IPS DF 6.9 (cell line): Measurements from ENCODE around the gene ABCG5.
A peak's percentile ranks its signal among the peaks of the same experiment; 100 is the strongest.

Experiments used
- DNase-seq: peaks from one replicate; pipeline ENCODE4 v3.0.0-alpha.2; 2013; ENCODE audit warnings: low read depth, low spot score
- H3K27ac ChIP-seq: one replicate; pipeline ENCODE4 v1.5.1; 2013; ENCODE audit warnings: low read length, control low read depth
- H3K27me3 ChIP-seq: 2 replicates; pipeline ENCODE4 v1.6.1; 2013; ENCODE audit warnings: mild to moderate bottlenecking, low read length; ENCODE audit not compliant: control insufficient read depth, insufficient read depth
- H3K36me3 ChIP-seq: 2 replicates; pipeline ENCODE4 v1.6.1; 2013; ENCODE audit warnings: low read length; ENCODE audit not compliant: control insufficient read depth, insufficient read depth
- H3K4me1 ChIP-seq: 2 replicates; pipeline ENCODE4 v1.6.1; 2013; ENCODE audit warnings: low read length; ENCODE audit not compliant: control insufficient read depth, insufficient read depth
- H3K4me3 ChIP-seq: 2 replicates; pipeline ENCODE4 v1.5.1; 2013; ENCODE audit warnings: mild to moderate bottlenecking, low read length
- H3K9me3 ChIP-seq: 2 replicates; pipeline ENCODE4 v1.6.1; 2013; ENCODE audit warnings: low read length, inconsistent platforms; ENCODE audit not compliant: control insufficient read depth, insufficient read depth
- WGBS: extraction: QIAGEN DNeasy Blood & Tissue Kit; methylation state at CpG from one replicate; pipeline ENCODE4 v1.1.7; 2013; ENCODE audit warnings: mixed read lengths, missing lambda C conversion rate; ENCODE audit not compliant: insufficient read length, insufficient coverage; 5-methylcytosine and 5-hydroxymethylcytosine counted together

ABCG5 gene

GRCh38 chr2:43841949-43842865, 3.6 kb upstream of the ABCG5 start:
- no peak overlapping the region for H3K27ac ChIP-seq
- no CpG with 5 or more reads among the region's 14 CpGs for WGBS
- no peaks in the 10 kb centered on the region for H3K36me3 ChIP-seq

GRCh38 chr2:43840965-43841364, 2.3 kb upstream of the ABCG5 start:
- Histone ChIP-seq H3K27me3 (no peaks in the 10 kb centered on the region), H3K4me1 (no peaks in the 10 kb centered on the region; the same call in 1 of the 2 replicates), H3K9me3 (no peaks in the 10 kb centered on the region), H3K4me3 (no peak overlapping the region), H3K36me3 (no peaks in the 10 kb centered on the region), H3K27ac (no peak overlapping the region)
- no CpG with 5 or more reads among the region's 5 CpGs for WGBS
- DNase-seq = no peak

More at GRCh38 chr2:43841949-43842865, 3.6 kb upstream of the ABCG5 start:
- Histone ChIP-seq H3K4me1 (no peaks in the 10 kb centered on the region; the same call in 1 of the 2 replicates), H3K27me3 (no peaks in the 10 kb centered on the region), H3K4me3 (no peak overlapping the region), H3K9me3 (no peaks in the 10 kb centered on the region)
- DNase-seq = no peak

GRCh38 chr2:43839776-43840564, 1.3 kb upstream of the ABCG5 start:
- no CpG with 5 or more reads among the region's 14 CpGs for WGBS
- no peaks in the 10 kb centered on the region; the same call in 1 of the 2 replicates for H3K4me1 ChIP-seq
- no peaks in the 10 kb centered on the region for H3K27me3 ChIP-seq
- no peaks in the 10 kb centered on the region for H3K9me3 ChIP-seq
- no peak overlapping the region for H3K27ac ChIP-seq
- H3K36me3 ChIP-seq = no peaks in the 10 kb centered on the region
- no peak overlapping the region for H3K4me3 ChIP-seq
- DNase-seq = no peak

- Histone ChIP-seq H3K36me3 (no peaks in the 10 kb centered on the region), H3K27ac (no peak overlapping the region), H3K4me1 (no peaks in the 10 kb centered on the region; the same call in 1 of the 2 replicates), H3K9me3 (no peaks in the 10 kb centered on the region), H3K27me3 (no peaks in the 10 kb centered on the region), H3K4me3 (no peak overlapping the region)
- DNase-seq = no peak
- no CpG with 5 or more reads among the region's 21 CpGs for WGBS
Observed at GRCh38 chr2:43837831-43838559, 644 bp downstream of the ABCG5 start.

- no peak overlapping the region for H3K27ac ChIP-seq
- no CpG with 5 or more reads among the region's 4 CpGs for WGBS
- no peaks in the 10 kb centered on the region; the same call in 1 of the 2 replicates for H3K27me3 ChIP-seq
- DNase-seq = no peak
- H3K4me1 ChIP-seq = no peaks in the 10 kb centered on the region; the same call in 1 of the 2 replicates
- H3K9me3 ChIP-seq = no peaks in the 10 kb centered on the region
- no peak overlapping the region for H3K4me3 ChIP-seq
- H3K36me3 ChIP-seq = no peaks in the 10 kb centered on the region
Observed at GRCh38 chr2:43837033-43837432, 1.6 kb downstream of the ABCG5 start.

- DNase-seq = no peak
- H3K9me3 ChIP-seq = no peaks in the 10 kb centered on the region
- H3K4me3 ChIP-seq = no peak overlapping the region
- no peak overlapping the region for H3K27ac ChIP-seq
- no peaks in the 10 kb centered on the region; the same call in 1 of the 2 replicates for H3K27me3 ChIP-seq
- no CpG with 5 or more reads among the region's 3 CpGs for whole genome bisulfite sequencing
- H3K36me3 ChIP-seq = no peaks in the 10 kb centered on the region
- no peaks in the 10 kb centered on the region for H3K4me1 ChIP-seq
Observed at GRCh38 chr2:43832457-43832856, 6.2 kb downstream of the ABCG5 start.

GRCh38 chr2:43831543-43832294, 6.9 kb downstream of the ABCG5 start:
- Histone ChIP-seq H3K27ac (no peak overlapping the region), H3K27me3 (no peaks in the 10 kb centered on the region; the same call in 1 of the 2 replicates), H3K4me1 (no peaks in the 10 kb centered on the region), H3K36me3 (no peaks in the 10 kb centered on the region), H3K4me3 (peak overlapping the region; percentile 25; the same call in 1 of the 2 replicates), H3K9me3 (no peaks in the 10 kb centered on the region)
- WGBS = no CpG with 5 or more reads among the region's 54 CpGs
- no peak for DNase-seq

GRCh38 chr2:43826305-43827250, 12.1 kb downstream of the ABCG5 start:
- no peak for DNase-seq
- Histone ChIP-seq H3K27me3 (no peaks in the 10 kb centered on the region), H3K4me1 (peaks cover 2% of the 10 kb centered on the region; the same call in 1 of the 2 replicates), H3K36me3 (no peaks in the 10 kb centered on the region), H3K9me3 (no peaks in the 10 kb centered on the region), H3K27ac (no peak overlapping the region), H3K4me3 (no peak overlapping the region)
- no CpG with 5 or more reads among the region's 17 CpGs for WGBS

GRCh38 chr2:43825841-43826240, 12.8 kb downstream of the ABCG5 start:
- no peak for DNase-seq
- Histone ChIP-seq H3K36me3 (no peaks in the 10 kb centered on the region), H3K4me3 (no peak overlapping the region), H3K9me3 (no peaks in the 10 kb centered on the region), H3K27me3 (no peaks in the 10 kb centered on the region), H3K4me1 (peaks cover 2% of the 10 kb centered on the region; the same call in 1 of the 2 replicates), H3K27ac (no peak overlapping the region)
- no CpG with 5 or more reads among the region's 3 CpGs for WGBS
